Gastrocnemius medialis (tissue), 4 donors: ENCODE results near the gene TGM5.

Experiments used
- CTCF ChIP-seq, 5 experiments: fragments of 450-650 bp in 3 of 5; fragments of 200-600 bp in 2 of 5; sonication (generic) in 2 of 5; IDR thresholded peaks in 4 of 5; conservative IDR thresholded peaks in 1 of 5; 1 replicate in 4 of 5; 2 replicates in 1 of 5; pipeline ENCODE4 v1.5.1; 2016 to 2019; ENCODE audit warnings: antibody characterized with exemption in 5 of 5, mild to moderate bottlenecking in 3 of 5, moderate library complexity in 3 of 5
- POLR2A ChIP-seq, 2 donors: fragments of 450-650 bp; IDR thresholded peaks; one replicate each; pipeline ENCODE4 v1.6.1; 2017; ENCODE audit warnings: antibody characterized with exemption in 2 of 2, mild to moderate bottlenecking in 2 of 2, moderate library complexity in 2 of 2

GRCh38 chr15:43266386-43266785 is 342 bp downstream of the TGM5 start:
- TF ChIP-seq CTCF (IDR thresholded peaks at IDR 0.05 in 4 of 5, conservative IDR thresholded peaks at IDR 0.05 in 1 of 5) (no peak), POLR2A (IDR thresholded peaks at IDR 0.05) (no peak)
